GM21390 (cell line): ENCODE data around the gene MYBPC1.

Experiments used
- ATAC-seq: cut with Tn5 transposase; IDR thresholded peaks from one replicate; pipeline ENCODE4 v1.9.1; 2021; ENCODE audit not compliant: unreplicated experiment

The MYBPC1 gene

DNA sequence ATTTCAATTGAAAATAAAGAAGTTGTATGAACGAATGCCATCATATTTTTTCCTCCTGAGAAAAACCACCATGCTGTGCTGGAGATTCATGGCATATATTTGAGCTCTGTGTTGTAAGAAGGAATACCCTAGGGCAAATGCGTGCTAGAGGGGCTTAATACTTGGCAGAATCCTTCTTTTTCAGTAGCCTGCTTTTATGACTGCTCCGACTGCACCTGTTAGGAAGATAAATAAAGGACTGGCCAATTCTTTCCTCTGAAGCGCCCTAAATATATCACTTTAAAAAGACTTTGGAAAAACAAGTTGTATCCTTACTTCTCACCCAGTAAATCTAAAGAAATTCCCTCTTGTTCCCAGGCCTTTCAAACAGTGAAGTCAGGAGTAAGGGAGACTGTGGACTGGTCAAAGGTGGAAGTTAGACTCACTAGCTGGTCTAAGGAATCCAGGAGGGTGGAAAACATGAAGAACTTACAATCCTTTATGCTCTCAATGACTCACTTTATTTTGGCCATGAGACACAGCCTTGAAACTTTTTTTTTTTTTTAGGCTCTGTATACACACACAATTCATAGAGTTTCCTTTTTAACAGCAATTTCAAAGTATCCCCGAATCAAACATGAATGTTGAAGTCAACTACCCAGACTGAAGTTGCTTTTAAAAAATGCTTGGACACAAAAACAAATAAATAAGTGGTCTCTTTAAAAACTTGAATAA is 5.2 kb downstream of the MYBPC1 start:
- ATAC-seq = no peak

GRCh38 chr12:101604132-101604531 is 9.4 kb downstream of the MYBPC1 start:
- ATAC-seq = no peak

DNA sequence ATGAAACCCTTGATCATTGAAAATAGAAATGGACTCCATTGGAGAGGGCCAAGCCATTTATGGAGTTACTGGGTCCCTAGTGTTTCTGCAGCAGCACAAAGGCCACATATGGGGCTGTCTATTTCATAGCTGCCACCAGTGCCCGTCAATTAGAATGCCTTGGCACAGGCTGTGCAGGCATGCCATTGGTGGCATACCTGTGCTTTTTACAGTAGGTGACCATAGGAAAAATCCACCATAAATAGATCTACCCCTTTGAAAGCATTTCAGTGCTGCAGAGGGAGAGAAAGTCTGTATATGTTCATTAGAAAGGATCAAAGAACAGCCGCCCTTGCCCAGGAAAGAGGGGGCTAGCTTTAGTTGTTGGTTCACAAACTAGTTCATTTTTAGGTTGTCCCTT is 13.1 kb downstream of the MYBPC1 start:
- ATAC-seq = no peak

DNA sequence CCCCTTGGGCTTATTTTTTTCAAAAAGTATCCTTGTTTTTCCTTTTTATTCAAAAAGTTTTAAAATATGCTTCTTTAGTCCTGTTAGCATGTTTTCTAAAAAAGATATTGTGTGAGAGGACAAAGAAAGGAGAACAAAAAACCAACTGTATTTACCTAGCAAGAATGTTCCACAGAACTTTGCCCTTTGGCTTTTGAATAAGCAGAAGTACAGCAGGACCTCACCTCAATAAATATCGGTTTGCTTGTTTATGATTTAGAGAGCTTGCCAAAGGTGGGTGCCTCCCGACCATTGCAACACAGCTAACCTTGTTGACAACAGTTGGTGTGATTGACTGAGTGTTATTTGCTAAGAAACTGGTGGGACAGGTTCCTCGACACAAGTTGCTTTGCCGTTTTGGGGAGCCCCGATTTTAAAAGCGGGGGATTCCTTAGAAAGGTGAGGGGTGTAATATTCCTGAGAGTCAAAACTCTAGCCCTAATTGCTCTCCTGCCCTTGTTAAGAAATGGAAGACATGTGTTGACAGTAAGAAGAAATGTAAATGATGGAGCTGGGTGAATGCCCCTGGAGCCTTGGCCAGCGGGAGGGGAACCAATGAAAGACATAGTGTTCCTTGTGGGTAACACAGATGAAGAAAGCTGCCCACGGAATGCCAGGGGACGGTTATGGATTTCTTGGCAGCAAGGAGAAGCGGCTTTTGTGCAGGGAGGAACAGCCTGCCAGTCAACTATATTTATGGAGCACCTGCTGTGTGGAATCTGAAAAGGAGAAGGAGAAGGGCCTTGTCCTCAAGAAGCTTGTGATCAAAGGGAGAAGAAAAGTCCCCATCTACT is 13.7 kb downstream of the MYBPC1 start:
- no peak for ATAC-seq

- no peak for ATAC-seq
Measured at GRCh38 chr12:101609198-101609597, 14.4 kb downstream of the MYBPC1 start.

DNA sequence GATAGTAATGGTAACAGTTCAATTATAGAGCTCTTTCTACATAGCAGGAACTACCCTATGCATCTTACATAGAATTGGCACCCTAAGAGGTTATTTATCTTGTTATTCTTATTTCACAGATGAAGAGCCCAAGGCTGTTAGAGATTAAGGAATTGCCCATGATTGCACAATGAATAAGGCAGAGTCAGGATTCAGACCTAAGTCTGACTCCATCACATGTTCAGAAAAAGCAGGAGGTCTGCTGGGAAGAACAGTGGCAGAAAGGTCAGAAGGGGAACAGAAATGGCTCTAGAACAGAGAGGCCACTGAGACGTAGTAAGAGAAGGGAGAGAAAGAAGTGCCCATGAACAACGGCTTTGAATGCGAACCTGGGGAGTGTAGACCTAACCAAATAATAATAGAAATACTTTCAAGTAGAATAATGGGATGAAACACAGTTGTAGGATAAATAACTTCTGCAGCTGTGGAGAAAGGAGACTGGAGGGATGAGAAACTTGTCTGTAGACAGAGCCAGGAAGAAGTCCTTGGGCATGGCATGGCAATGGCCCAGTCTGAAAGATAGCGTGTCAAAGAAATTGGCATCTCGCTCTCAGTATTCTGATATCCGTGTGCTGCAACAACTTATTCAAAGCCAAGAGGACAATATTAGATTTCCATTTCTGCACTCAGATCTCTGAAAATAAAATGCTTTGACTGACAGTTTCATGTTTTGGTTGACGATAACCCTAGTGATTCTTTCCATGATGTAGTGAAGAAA is 17.6 kb downstream of the MYBPC1 start:
- ATAC-seq = no peak

- ATAC-seq = no peak
Measured at GRCh38 chr12:101616027-101616494, 21.3 kb downstream of the MYBPC1 start.

DNA sequence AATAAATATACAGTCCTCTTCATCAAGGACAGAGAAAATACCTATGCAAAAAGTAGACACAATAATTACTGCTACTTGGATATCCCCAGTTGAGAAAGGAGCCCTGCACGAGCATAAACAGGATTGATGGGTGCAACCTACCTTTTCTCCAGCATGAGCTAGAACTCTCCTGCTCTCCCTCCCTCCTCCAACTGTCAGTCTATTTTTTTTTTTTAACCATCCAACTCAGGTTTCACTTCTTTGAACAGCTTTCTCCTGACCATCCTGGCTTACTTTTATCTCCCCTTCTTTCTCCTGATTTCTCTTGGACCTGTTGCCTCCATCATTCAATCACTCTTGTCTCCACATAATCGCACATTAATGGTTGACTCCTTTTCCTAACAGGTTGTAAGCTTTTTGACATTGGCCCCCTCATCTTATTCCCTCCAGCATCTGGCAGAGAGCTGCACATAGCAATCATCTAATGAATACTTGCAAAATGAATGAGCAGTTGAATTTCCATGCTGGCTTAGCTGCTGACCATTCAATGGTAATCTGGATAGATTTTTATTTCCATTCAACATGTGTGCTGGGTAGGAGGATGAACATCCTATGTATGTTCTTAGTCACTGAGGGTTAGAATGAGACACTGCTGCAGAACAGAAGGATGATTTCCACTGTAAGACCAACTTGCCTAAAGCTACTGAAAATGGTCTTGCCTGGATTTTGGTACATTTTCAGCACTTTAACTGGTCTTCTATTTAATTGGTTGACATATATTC is 24.4 kb downstream of the MYBPC1 start:
- no peak for ATAC-seq

GRCh38 chr12:101619858-101620761 is 25.3 kb downstream of the MYBPC1 start:
- no peak for ATAC-seq

- ATAC-seq = no peak
Measured at GRCh38 chr12:101620762-101621133, 26.0 kb downstream of the MYBPC1 start.

DNA sequence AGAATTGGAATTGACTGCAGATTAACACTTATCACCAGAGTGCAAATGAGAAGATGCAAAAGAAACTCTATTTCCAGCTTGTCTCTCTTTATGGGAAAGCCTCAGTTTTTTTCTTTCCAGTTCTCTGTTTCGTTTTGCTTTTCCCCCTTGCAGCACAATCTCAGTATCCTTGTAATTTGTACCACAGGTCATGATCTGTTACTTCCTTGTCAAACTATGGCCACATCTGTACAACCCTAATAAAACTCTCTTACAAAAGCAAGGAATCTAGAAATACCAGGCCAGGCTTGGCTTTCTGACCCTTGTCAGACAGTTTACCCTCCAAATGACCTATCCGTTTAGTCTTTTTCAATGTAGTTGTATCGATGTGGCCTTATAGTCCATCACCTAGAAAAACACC is 33.9 kb downstream of the MYBPC1 start:
- ATAC-seq = no peak

GRCh38 chr12:101634724-101635123 is 40.0 kb downstream of the MYBPC1 start:
- ATAC-seq = peak; percentile 97

- no peak for ATAC-seq
Measured at GRCh38 chr12:101637936-101638335, 43.2 kb downstream of the MYBPC1 start.

DNA sequence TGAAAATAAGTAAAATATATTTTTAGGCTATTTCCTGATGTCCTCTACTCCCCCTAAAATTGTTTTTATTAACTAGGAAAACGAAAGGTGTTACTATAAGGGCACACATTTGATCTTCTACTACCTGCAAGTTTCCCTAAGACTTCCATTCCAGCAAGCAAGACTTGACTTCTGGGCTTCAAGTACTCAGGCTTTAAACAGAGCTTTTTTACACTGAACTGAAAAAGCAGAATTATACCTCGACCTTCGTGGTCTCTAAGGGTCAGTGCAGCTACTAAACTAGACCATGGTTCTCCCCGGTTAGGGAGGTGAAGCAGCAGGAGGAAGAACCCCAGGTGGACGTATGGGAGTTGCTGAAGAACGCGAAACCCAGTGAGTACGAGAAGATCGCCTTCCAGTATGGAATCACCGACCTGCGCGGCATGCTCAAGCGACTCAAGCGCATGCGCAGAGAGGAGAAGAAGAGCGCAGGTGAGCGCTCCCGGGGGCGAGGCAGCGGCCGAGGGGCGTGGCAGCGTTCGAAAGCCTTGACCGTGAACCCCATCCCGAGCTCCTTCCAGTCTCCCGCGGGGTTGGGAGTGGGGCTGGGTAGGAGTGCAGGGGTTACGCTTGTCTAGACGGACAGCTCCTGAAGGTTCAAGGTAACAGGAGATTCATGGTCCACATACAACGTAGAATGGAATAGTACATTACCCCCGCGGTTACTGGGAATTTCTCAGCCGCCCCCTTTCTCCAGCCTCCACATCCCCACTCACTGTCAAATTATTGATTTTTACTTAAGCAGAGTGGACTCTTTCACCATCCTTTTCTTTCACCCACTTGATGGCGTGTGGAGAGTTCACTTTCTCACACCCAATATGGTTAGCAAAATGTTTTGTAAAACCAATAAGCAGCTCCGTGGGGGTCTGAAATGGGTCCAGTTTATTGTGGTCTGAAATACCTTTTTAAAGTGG is 47.6 kb downstream of the MYBPC1 start:
- ATAC-seq = no peak

DNA sequence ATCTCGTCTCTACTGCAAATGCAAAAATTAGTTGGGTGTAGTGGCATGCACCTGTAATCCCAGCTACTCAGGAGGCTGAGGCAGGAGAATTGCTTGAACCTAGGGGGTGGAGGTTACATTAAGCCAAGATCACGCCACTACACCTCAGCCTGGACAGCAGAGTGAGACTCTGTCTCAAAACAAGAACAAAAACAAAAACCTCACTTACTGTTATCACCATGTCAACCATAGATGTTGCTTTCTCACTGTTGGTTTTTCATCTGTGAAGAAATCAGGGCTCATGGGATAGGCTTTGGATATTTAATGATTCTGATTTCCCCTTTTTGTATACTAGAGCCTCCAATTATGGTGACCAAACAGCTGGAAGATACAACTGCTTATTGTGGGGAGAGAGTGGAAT is 52.9 kb downstream of the MYBPC1 start:
- ATAC-seq = no peak

GRCh38 chr12:101648195-101648594 is 53.4 kb downstream of the MYBPC1 start:
- no peak for ATAC-seq

DNA sequence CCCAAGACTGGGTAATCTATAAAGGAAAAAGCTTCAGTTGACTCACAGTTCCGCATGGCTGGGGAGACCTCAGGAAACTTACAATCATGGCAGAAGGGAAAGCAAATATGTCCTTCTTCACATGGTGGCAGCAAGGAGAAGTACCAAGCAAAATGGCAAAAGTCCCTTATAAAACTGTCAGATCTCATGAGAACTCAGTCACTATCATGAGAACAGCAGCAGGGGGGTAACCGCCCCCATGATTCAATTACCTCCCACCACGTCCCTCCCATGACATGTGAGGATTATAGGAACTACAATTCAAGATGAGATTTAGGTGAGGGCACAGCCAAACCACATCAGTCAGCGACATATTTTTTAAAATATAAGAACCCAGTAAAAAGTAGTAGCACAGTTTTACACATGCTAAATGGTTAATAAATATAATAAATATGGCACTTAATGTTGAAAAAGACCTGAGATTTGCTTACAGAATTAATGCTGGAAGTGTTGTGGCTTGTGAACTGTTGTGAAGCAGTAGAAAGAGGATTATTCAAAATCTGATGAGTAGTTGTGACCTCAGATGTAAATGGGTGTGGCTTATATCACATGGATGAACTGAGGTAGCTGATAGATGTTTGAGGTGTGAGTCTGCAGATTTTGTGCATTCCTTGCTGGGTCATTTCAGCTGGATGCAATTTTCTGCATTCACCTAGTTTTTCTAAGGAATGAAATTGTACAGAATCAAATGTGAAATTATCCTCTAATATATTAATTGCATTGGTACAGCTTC is 55.8 kb downstream of the MYBPC1 start:
- no peak for ATAC-seq

DNA sequence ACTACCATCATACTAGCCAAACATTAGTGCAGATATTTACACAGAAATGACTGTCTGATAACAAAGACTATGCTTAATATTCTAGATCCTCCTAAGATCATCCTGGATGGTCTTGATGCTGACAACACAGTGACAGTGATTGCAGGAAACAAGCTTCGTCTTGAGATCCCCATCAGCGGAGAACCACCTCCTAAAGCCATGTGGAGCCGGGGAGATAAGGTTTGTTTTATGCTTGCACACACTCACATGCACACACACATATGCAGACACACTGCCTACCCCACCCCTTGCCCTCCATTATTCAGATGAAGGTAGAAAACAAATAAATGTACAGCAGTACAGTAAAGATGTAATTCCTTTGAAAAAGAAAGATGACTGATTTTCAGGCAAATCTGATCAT is 58.3 kb downstream of the MYBPC1 start:
- no peak for ATAC-seq
